Esophagus muscularis mucosa (tissue), 4 donors: ENCODE results near the gene ZSCAN2.

Experiments
- CTCF ChIP-seq, 3 experiments: fragments of 200-600 bp in 2 of 3; fragments of 450-650 bp in 1 of 3; sonication (generic) in 2 of 3; IDR thresholded peaks; one replicate each; pipeline ENCODE4 v1.5.1; 2017 to 2019; ENCODE audit warnings: antibody characterized with exemption in 3 of 3, mild to moderate bottlenecking in 2 of 3, moderate library complexity in 1 of 3
- EP300 ChIP-seq: sonication (generic); formaldehyde crosslinking; IDR thresholded peaks from one replicate; pipeline ENCODE4 v1.6.1; 2017; ENCODE audit warnings: antibody characterized with exemption
- POLR2A ChIP-seq: fragments of 450-650 bp; IDR thresholded peaks from one replicate; pipeline ENCODE4 v1.6.1; 2017; ENCODE audit warnings: antibody characterized with exemption, moderate library complexity, mild to moderate bottlenecking, low read depth
- POLR2AphosphoS5 ChIP-seq, 2 donors: sonication (generic); formaldehyde crosslinking; IDR thresholded peaks; one replicate each; pipeline ENCODE4 v1.6.1; 2017; ENCODE audit warnings: antibody characterized with exemption in 2 of 2

DNA sequence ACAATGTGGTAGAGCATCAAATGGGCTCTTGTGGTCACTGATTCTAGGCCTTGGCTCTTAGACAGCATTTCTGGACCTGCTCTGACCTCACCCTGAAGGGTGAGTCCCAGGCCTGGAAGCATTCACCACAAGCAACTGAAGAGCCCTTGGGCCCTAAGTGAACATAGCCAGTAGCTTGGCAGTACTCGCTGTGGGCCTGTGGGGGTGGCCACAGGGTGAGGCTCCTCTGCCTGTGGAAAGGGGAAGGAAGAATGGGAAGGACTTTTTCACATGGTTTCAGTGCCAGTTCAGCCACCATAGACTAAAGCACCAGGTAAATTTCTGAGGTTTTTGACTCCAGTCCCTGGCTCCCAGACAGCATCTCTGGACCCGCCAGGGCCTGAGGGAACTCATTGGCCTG, 5.1 kb upstream of the ZSCAN2 start:
- no peak for TF ChIP-seq CTCF (IDR thresholded peaks at IDR 0.05)
- no peak for TF ChIP-seq POLR2AphosphoS5 (IDR thresholded peaks at IDR 0.05)
- TF ChIP-seq POLR2A = no peak
- no peak for TF ChIP-seq EP300
